HCT116 (cell line): ENCODE measurements around the gene WNT3A. TPM values are rescaled to one million over a fixed set of nuclear protein-coding genes. Genes with fewer than 3 reads are reported as not detected.

Source experiments
- ATAC-seq: fragments of 200-7000 bp; cut with Tn5 transposase; 2 replicates; pipeline ENCODE4 v1.9.1; 2020; ENCODE audit warnings: mild to moderate bottlenecking, moderate library complexity
- BruUV-seq: library from RNA; stranded (reverse); fragments of 400-500 nt; replicated peaks from 2 replicates; lab custom pipeline; 2021; lab: Mats Ljungman, UMichigan
- CTCF ChIA-PET: fragments of 300-600 bp; sonication (Branson Sonifier 250); formaldehyde crosslinking; loops from one replicate; lab custom pipeline; 2021; ENCODE audit warnings: antibody characterized with exemption; lab: Charles Lee
- POLR2A ChIA-PET: fragments of 300-600, 350-600 bp; sonication (Branson Sonifier 250); formaldehyde crosslinking; loops from one replicate; lab custom pipeline; 2021; ENCODE audit warnings: antibody characterized with exemption; lab: Charles Lee
- RAD21 ChIA-PET, 2 experiments: fragments of 300-600 bp; sonication (Branson Sonifier 250); formaldehyde crosslinking; loops; one replicate each; lab custom pipeline; 2023; ENCODE audit warnings: low total read pairs in 2 of 2; ENCODE audit not compliant: uncharacterized antibody in 2 of 2, unreplicated experiment in 2 of 2, low non-redundant PET in 1 of 2; lab: Charles Lee
- DNase-seq: peaks from one replicate; pipeline ENCODE4 v3.0.0-alpha.2; 2010; ENCODE audit warnings: low read depth, low spot score
- H2AFZ ChIP-seq: fragments of 200-600 bp; shearing (Covaris generic), sonication (generic); 2 replicates; pipeline ENCODE4 v1.6.1; 2017; ENCODE audit warnings: low read depth, mixed run types, mixed read lengths, antibody characterized with exemption, low read length; ENCODE audit not compliant: poor library complexity, severe bottlenecking
- H3K27ac ChIP-seq: 2 replicates; pipeline ENCODE4 v1.5.1; 2012; ENCODE audit warnings: low read depth, low read length
- H3K27me3 ChIP-seq: fragments of 200-600 bp; sonication (generic); 2 replicates; pipeline ENCODE4 v1.6.1; 2016; ENCODE audit warnings: mixed run types, low read length, mixed read lengths; ENCODE audit not compliant: insufficient read depth
- H3K36me3 ChIP-seq, 2 experiments: fragments of 200-500 bp in 1 of 2; fragments of 200-600 bp in 1 of 2; sonication (Bioruptor generic) in 1 of 2; sonication (generic) in 1 of 2; 2 replicates each; pipeline versions ENCODE4 v1.5.1 to v1.6.1; 2014 to 2016; ENCODE audit warnings: low read length in 2 of 2, inconsistent platforms in 1 of 2, mixed read lengths in 1 of 2, mixed run types in 1 of 2; ENCODE audit not compliant: insufficient read depth in 2 of 2, control insufficient read depth in 1 of 2
- H3K4me1 ChIP-seq, 2 experiments: fragments of 200-600 bp in 1 of 2; sonication (generic) in 1 of 2; 2 replicates each; pipeline versions ENCODE4 v1.5.1 to v1.6.1; 2012 to 2017; ENCODE audit warnings: low read length in 2 of 2, inconsistent platforms in 1 of 2, mild to moderate bottlenecking in 1 of 2, mixed read lengths in 1 of 2, mixed run types in 1 of 2, moderate library complexity in 1 of 2; ENCODE audit not compliant: insufficient read depth in 2 of 2, control insufficient read depth in 1 of 2
- H3K4me2 ChIP-seq: fragments of 200-600 bp; sonication (generic); 2 replicates; pipeline ENCODE4 v1.6.1; 2017; ENCODE audit warnings: mixed run types, low read length, mixed read lengths
- H3K4me3 ChIP-seq, 2 experiments: fragments of 200-600 bp in 1 of 2; sonication (generic) in 1 of 2; replicated peaks in 1 of 2; 2 replicates each; pipeline ENCODE4 v1.5.1; 2011 to 2016; ENCODE audit warnings: low read length in 2 of 2, control low read depth in 1 of 2, low read depth in 1 of 2, mild to moderate bottlenecking in 1 of 2, mixed read lengths in 1 of 2, mixed run types in 1 of 2
- H3K79me2 ChIP-seq: fragments of 200-600 bp; sonication (generic); 2 replicates; pipeline ENCODE4 v1.6.1; 2017; ENCODE audit warnings: mild to moderate bottlenecking, mixed run types, low read length, moderate library complexity, mixed read lengths; ENCODE audit not compliant: insufficient read depth
- H3K9ac ChIP-seq: fragments of 200-600 bp; sonication (generic); 2 replicates; pipeline ENCODE4 v1.6.1; 2016; ENCODE audit warnings: low read length, mixed read lengths
- H3K9me2 ChIP-seq: fragments of 200-600 bp; sonication (generic), shearing (Covaris generic); 2 replicates; pipeline ENCODE4 v1.6.1; 2017; ENCODE audit warnings: mixed run types, mild to moderate bottlenecking, moderate library complexity; ENCODE audit not compliant: insufficient read depth
- H3K9me3 ChIP-seq, 2 experiments: fragments of 200-500 bp in 1 of 2; fragments of 200-600 bp in 1 of 2; sonication (Bioruptor generic) in 1 of 2; sonication (generic) in 1 of 2; 2 replicates each; pipeline ENCODE4 v1.6.1; 2014 to 2017; ENCODE audit warnings: low read length in 2 of 2, mixed read lengths in 2 of 2, inconsistent platforms in 1 of 2, low read depth in 1 of 2, mild to moderate bottlenecking in 1 of 2, mixed run types in 1 of 2, moderate library complexity in 1 of 2; ENCODE audit not compliant: control insufficient read depth in 1 of 2, insufficient read depth in 1 of 2
- H4K20me1 ChIP-seq: fragments of 200-600 bp; sonication (generic), shearing (Covaris generic); 2 replicates; pipeline ENCODE4 v1.6.1; 2017; ENCODE audit warnings: mixed run types, mild to moderate bottlenecking, moderate library complexity; ENCODE audit not compliant: insufficient read depth
- CBX3 ChIP-seq: IDR thresholded peaks from 2 replicates; pipeline ENCODE4 v1.6.1; 2012; ENCODE audit warnings: low read depth
- CEBPB ChIP-seq: IDR thresholded peaks from 2 replicates; pipeline ENCODE4 v1.6.1; 2012; ENCODE audit warnings: low read depth
- CTCF ChIP-seq, 3 experiments: fragments of 200-600 bp in 1 of 3; sonication (generic) in 1 of 3; IDR thresholded peaks in 2 of 3; conservative IDR thresholded peaks in 1 of 3; 2 replicates each; pipeline ENCODE4 v1.5.1; 2012 to 2017; ENCODE audit warnings: low read depth in 2 of 3, low read length in 2 of 3, antibody characterized with exemption in 1 of 3, borderline replicate concordance in 1 of 3, control low read depth in 1 of 3, mild to moderate bottlenecking in 1 of 3, mixed read lengths in 1 of 3, mixed run types in 1 of 3, moderate library complexity in 1 of 3; ENCODE audit not compliant: insufficient read depth in 1 of 3
- EGR1 ChIP-seq: IDR thresholded peaks from 2 replicates; pipeline ENCODE4 v1.6.1; 2012; ENCODE audit warnings: low read depth
- ELF1 ChIP-seq: IDR thresholded peaks from 2 replicates; pipeline ENCODE4 v1.6.1; 2012; ENCODE audit warnings: low read depth, borderline replicate concordance
- FOSL1 ChIP-seq: IDR thresholded peaks from 2 replicates; pipeline ENCODE4 v1.6.1; 2012; ENCODE audit warnings: low read depth
- POLR2AphosphoS5 ChIP-seq: IDR thresholded peaks from 2 replicates; pipeline ENCODE4 v1.6.1; 2011; ENCODE audit warnings: mild to moderate bottlenecking, low read depth, low read length, moderate library complexity
- RAD21 ChIP-seq: IDR thresholded peaks from 2 replicates; pipeline ENCODE4 v1.6.1; 2012; ENCODE audit warnings: low read depth, mild to moderate bottlenecking
- SIN3A ChIP-seq: IDR thresholded peaks from 2 replicates; pipeline ENCODE4 v1.6.1; 2012; ENCODE audit warnings: low read depth
- SRF ChIP-seq: IDR thresholded peaks from 2 replicates; pipeline ENCODE4 v1.6.1; 2012; ENCODE audit warnings: low read depth
- YY1 ChIP-seq: IDR thresholded peaks from 2 replicates; pipeline ENCODE4 v1.6.1; 2011; ENCODE audit warnings: low read length, low read depth, moderate library complexity, mild to moderate bottlenecking; ENCODE audit not compliant: insufficient replicate concordance; ENCODE audit errors: extremely low read depth
- intact Hi-C: fragments of 100-400 bp; cut with micrococcal nuclease; formaldehyde crosslinking; loops from 2 replicates; pipeline ENCODE4 v1.10.0; 2022
- total RNA-seq: library from RNA; stranded (reverse); gene quantifications from one replicate; pipeline ENCODE4 v1.2.1, GENCODE V29; 2021; ENCODE audit not compliant: unreplicated experiment

Gene WNT3A
- total RNA-seq, 1 experiment from 2014 or later, result 3.7 TPM

- no peak overlapping the region for H2AFZ ChIP-seq
- RAD21 ChIA-PET, result no interaction called here
- TF ChIP-seq FOSL1 (no peak), RAD21 (no peak), CBX3 (no peak), EGR1 (no peak), SRF (no peak), ELF1 (no peak), POLR2AphosphoS5 (0 out of 2 replicates have a peak, but pooled peaks have one; percentile 26)
- peaks cover 62% of the 10 kb centered on the region for H4K20me1 ChIP-seq
- no peak overlapping the region for H3K4me2 ChIP-seq
- peaks cover under 1 to 8% of the 10 kb centered on the region in 2 experiments; a peak in 2 of 4 replicates for H3K9me3 ChIP-seq
- peaks cover 0 to 62% of the 10 kb centered on the region in 2 experiments; a peak in 1 of 4 replicates for H3K36me3 ChIP-seq
- no peak for DNase-seq
- H3K9ac ChIP-seq, result no peak overlapping the region
- peaks cover 100% of the 10 kb centered on the region for H3K79me2 ChIP-seq
- intact Hi-C loops, result no loop called here
- POLR2A ChIA-PET, result no interaction called here
- no peaks in the 10 kb centered on the region for H3K9me2 ChIP-seq
- ATAC-seq, result no peak
- no peak overlapping the region; the same call in 1 of the 2 replicates for H3K27ac ChIP-seq
- CTCF ChIA-PET, result no interaction called here
- no TSS peak for BruUV-seq
- no peak overlapping the region for H3K4me3 ChIP-seq
- H3K4me1 ChIP-seq, result peaks cover 11 to 38% of the 10 kb centered on the region in 2 experiments
- H3K27me3 ChIP-seq, result no peaks in the 10 kb centered on the region
Observed at GRCh38 chr1:228088586-228089498, 82.0 kb downstream of the WNT3A start.

GRCh38 chr1:228089519-228090380 is 83.0 kb downstream of the WNT3A start:
- no TSS peak for BruUV-seq
- no peak for TF ChIP-seq YY1
- no peak for TF ChIP-seq CTCF (IDR thresholded peaks at IDR 0.05 in 2 of 3, conservative IDR thresholded peaks at IDR 0.05 in 1 of 3; ENCODE audit: borderline replicate concordance in 1 of 3, insufficient read depth in 1 of 3, low read depth in 2 of 3, low read length in 2 of 3)
- no peak for TF ChIP-seq CEBPB
- no peak for TF ChIP-seq SIN3A
- no peak for TF ChIP-seq ELF1
- TF ChIP-seq FOSL1, result no peak
- H3K27me3 ChIP-seq, result no peaks in the 10 kb centered on the region
- no peak for DNase-seq
- H3K4me3 ChIP-seq, result no peak overlapping the region
- ChIA-PET POLR2A (no interaction called here), CTCF (no interaction called here), RAD21 (no interaction called here)
- peaks cover 54% of the 10 kb centered on the region; the same call in 1 of the 2 replicates for H4K20me1 ChIP-seq
- intact Hi-C loops, result no loop called here
- no peak; the same call in 1 of the 2 replicates for ATAC-seq
- H2AFZ ChIP-seq, result no peak overlapping the region
- H3K9me3 ChIP-seq, result peaks cover 9 to 17% of the 10 kb centered on the region in 2 experiments; a peak in 2 of 4 replicates
- H3K36me3 ChIP-seq, result peaks cover 0 to 64% of the 10 kb centered on the region in 2 experiments; a peak in 1 of 4 replicates
- H3K27ac ChIP-seq, result no peak overlapping the region
- H3K4me1 ChIP-seq, result peaks cover 5 to 29% of the 10 kb centered on the region in 2 experiments
- no peak overlapping the region for H3K4me2 ChIP-seq
- peaks cover 100% of the 10 kb centered on the region for H3K79me2 ChIP-seq
- no peak overlapping the region for H3K9ac ChIP-seq
- no peaks in the 10 kb centered on the region for H3K9me2 ChIP-seq
